CD4-positive, alpha-beta T cell treated with Interleukin-4 for 4 hours (primary cell): Measurements from ENCODE around the gene WWOX.

Experiments used
- DNase-seq: peaks from one replicate; pipeline ENCODE4 v3.0.0-alpha.2; 2020

Gene WWOX

GRCh38 chr16:78553268-78554039, 454.0 kb downstream of the WWOX start:
- DNase-seq: no peak

GRCh38 chr16:78556421-78556820, 457.0 kb downstream of the WWOX start:
- DNase-seq: no peak

DNA sequence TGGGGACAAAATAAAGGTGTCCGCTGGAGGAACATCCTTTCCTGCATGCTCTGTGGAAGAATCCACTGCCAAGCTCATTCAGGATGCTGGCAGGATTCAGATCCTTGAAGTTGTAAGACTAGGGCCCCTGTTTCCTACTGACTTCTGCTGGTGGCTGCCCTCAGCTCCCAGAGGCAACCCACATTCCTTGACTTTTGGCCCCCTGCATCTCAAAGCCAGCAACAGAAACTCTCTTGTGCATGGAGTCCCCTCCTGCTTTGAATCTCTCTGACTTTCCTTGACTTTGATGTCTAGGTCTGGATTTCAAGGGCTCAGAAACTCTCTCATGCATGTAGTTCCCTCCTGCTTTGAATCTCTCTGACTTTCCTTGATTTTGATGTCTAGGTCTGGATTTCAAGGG, 461.5 kb downstream of the WWOX start:
- no peak for DNase-seq

GRCh38 chr16:78562111-78562510, 462.7 kb downstream of the WWOX start:
- no peak for DNase-seq

DNA sequence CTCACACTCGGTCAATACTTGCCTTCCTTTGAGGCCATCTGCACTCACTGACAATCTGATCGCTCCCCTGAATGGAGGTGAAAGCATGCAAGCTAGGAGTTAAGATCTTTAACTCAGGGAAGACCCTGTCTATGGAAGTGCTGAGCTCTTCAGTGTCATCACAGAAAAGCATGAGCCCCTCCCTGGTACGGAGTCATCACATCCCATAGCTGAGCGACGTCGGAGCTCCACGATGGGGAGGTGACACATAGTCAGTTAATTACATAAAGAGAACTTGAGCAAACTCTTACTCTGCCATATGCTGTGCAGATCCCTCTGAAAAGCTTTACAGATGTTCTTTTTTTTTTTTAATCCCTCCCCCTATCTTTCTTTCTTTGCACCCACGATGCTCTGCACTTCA, 463.2 kb downstream of the WWOX start:
- no peak for DNase-seq

GRCh38 chr16:78563905-78564304, 464.5 kb downstream of the WWOX start:
- DNase-seq: no peak

DNA sequence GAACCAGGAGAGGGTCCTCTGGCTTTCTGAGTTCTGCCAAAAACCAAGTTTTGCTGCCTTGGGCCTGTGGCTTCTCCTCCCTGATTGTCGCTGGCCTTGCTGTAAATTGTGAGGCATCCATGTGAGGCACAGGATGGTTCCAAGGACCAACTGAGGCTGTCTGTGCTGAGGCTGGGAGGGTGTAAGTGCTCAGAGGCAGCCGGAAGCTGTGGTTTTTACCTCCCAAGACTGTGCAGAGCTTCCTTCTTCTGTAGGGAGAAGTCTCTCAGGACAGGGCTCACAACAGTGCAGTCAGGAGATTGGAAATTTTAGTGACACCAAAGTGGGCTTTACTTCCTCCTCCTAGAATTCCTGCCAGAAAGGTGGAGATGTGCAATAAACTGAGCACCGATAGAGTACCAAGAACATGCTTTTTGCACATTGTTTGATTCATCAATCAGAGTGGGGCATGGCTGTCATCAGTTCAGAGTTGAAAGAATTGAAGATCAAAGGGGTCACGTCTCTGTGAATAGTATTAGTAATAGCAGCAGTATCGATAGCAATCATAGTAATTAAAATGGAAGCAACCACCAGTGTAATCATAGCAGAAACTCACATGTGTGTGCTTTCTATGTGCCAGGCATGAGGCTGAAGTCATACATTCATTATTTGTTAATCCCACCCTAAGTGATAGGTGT, 467.1 kb downstream of the WWOX start:
- DNase-seq: no peak

DNA sequence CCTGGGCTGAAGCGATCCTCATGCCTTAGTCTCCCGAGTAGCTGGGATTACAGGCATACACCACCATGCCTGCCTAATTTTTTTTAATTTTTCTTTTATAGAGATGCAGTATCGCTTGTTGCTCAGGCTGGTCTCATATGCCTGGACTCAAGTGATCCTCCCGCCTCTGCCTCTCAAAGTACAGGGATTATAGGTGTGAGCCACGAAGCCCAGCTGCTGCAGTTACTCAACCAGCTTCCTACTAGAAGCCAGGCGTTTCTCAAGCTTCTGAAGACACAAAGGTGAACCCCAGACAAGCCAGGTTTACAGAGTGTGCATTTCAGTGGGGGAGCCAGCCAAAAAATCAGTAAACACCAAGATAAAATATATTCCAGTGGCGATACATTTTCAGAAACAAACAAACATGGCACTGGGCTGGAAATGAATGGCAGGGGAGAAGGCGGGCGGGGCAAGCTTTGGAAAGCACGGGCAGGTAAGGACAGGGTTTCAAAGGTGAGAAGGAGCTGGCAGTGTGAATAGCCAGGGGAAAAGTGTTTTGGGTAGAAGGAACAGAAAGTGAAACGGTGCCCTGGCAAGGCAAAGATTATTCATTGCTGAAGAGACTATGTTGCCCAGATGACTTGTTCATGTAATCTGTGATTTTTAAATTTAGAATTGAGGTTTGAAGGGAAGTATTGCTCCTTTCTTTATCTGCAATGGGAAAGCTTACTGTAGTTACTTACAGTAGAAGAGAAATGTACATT, 471.1 kb downstream of the WWOX start:
- no peak for DNase-seq

DNA sequence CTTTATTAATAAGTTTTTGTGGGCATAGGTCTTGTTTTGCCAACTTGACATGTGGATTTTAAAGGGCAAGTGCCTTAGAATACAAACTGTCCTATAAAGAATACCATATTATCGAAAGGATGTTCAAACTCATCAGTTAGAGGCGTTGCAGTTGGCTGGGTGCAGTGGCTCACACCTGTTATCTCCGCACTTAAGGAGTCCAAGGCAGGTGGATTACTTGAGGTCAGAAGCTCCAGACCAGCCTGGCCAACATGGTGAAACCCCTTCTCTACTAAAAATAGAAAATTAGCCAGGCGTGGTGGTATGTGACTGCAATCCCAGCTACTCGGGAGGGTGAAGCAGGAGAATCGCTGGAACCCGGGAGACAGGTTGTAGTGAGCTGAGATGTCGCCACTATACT, 472.0 kb downstream of the WWOX start:
- DNase-seq: no peak

DNA sequence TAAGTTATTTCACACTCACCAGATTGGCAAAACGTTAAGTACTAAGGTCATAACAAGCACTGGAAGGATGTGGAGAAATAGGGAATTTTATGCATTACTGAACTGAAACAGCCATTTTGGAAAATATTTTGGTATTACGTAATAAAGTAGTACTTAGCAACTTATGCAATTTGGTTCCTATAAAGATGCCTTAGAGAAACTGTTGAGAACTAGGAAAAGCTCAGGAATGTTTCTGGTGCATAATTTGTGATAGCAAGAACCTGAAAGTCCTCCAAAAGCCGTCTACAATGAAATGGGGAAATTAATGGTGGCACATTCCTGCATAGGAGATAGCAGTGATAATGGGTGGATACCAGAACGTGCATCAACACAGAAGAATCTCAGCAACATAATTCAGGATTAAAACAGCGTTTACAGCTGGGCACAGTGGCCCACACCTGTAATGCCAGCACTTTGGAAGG, 472.5 kb downstream of the WWOX start:
- no peak for DNase-seq

DNA sequence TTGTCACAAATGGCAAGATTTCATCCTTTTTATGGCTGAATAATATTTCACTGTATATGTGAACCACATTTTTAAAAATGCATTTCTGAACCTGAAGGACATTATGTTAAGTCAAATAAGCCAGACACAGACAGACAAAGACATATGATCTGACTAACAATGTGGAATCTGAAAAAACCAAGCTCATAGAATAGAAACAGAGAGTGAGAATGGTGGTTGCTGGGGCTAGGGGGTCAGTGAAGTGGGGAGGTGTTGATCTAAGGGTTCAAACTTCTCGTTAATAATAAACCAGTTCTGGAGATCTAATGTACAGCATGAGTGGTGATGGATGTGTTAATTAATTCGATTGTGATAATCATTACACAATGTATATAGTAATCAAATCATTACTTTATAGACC, 475.1 kb downstream of the WWOX start:
- DNase-seq: no peak

- peak; percentile 2 for DNase-seq
These were observed 477.5 kb downstream of the WWOX start for GRCh38 chr16:78576941-78577340.

- peak; percentile 3 for DNase-seq
These were observed 478.2 kb downstream of the WWOX start for GRCh38 chr16:78577630-78578029.

DNA sequence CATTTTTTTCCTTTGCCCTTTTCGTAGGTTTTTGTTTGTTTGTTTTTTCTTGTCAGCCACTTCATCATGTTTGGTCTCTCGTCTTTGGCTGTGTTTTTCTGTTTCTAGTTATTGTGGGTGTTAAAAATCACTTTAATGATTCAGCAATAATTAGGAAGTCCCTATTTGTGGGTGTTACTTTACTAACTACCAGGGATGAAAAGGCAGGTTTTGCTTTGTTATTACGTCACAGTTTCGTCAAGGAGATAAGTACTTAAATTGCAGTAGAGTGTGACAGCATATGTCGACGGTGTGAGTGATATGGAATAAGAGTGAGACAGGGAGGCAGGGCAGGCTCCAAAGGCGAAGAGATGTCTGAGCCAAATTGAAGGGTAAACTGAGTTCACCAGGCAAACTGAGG, 479.6 kb downstream of the WWOX start:
- DNase-seq: no peak

GRCh38 chr16:78583441-78583840, 484.0 kb downstream of the WWOX start:
- no peak for DNase-seq

DNA sequence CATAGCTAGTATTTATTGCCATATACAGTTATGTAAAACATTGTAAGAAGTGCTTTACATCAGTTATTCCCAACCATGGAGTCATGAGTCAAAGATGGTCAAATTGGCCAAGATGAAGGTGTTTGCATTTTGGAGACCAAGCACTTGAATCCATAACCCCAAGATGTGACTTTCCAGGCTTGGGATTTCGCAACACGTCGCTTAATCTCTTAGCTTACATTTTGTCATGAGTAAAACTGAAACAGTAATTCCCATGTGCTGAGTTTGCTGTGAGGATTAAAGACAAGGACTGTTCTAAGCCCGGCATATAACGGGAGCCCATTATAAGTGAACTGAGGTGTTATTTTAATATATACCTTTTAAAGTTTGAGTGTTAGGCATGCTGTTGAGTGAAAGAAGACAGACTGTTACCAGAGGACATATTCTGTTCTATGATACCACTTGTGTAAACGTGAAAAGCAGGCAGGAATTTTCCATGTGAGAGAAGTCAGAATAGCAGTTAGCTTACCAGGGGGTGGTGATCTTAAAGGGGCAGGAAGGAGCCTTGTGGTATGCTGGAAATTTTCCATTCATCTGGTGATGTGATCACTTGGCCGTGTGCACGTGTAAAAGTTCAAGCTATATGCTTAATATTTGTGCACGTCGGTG, 484.9 kb downstream of the WWOX start:
- DNase-seq: no peak

GRCh38 chr16:78584991-78585390, 485.5 kb downstream of the WWOX start:
- no peak for DNase-seq

DNA sequence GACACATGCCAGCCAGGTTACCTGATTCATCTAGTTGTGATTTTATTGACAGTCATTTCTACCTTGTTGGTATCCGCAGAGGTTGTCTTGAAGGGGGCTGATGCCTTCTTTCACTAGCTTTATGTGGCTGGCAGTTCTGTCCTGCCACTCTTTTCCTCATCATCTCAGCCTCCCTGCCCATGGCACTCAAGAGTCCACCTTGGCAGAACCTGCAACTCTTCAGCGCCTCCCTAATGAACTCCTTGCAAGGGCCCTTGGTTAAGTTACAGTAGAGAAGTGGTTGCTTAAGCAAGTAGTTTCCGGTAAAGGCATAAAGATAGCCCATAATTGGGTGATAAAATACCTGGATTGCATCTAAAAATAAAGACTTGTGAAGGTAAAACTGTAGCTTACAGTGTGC, 489.9 kb downstream of the WWOX start:
- no peak for DNase-seq

GRCh38 chr16:78591682-78592103, 492.2 kb downstream of the WWOX start:
- DNase-seq: no peak

DNA sequence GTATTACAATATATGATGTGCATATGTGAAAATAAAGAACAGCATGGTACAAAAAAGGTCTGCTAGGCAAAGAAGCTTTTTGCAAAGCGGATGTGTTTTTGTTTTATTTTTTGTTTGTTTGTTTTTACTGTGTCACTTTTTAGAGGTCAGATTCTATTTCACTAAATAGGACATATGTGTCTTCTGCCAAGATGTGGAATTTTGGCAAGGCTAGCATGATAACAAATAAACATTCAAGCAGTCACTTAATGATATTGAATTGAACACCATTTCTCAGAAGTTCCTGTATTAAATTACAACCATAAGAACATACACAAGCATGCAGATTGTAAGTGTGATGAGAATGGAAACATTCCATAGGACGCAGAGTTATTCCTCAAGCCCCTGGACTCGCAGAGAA, 492.7 kb downstream of the WWOX start:
- no peak for DNase-seq

DNA sequence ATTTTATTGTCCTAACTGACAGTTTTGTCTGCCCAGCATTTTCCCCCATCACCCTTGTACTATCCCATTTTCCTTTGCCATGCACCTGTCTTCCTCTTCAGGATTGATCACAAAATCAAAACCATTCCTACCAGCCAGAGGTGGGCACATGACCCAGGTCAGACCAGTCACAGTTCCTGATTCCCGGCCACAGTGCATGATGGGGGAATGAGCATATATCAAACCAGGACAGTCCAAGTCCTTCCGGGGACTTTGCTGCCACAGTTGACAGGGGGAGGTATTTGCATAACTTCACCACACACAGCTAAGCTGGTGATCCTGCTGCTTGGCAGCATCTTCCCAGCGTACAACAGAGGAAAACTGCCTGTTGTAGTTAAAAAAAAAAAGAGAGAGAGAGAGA, 493.9 kb downstream of the WWOX start:
- DNase-seq: no peak

DNA sequence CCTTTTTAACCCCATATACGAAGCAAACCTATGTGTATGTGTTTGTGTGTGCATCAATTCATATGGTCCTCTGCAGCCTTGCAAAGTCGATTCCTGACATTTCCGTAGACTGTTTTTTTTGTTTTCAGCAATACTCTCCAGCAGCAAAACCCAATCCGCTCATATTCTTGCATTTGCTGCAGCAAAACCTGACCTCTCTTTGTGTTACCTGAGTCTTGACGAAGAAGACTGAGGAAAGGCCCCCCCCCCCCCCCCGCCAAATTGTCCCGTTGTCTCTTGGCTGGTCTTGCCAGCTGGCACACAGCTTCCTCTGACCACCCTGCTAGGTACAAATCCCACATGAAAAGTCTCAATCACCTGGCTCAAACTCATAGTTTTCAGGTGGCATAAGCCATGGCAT, 494.7 kb downstream of the WWOX start:
- DNase-seq: no peak

DNA sequence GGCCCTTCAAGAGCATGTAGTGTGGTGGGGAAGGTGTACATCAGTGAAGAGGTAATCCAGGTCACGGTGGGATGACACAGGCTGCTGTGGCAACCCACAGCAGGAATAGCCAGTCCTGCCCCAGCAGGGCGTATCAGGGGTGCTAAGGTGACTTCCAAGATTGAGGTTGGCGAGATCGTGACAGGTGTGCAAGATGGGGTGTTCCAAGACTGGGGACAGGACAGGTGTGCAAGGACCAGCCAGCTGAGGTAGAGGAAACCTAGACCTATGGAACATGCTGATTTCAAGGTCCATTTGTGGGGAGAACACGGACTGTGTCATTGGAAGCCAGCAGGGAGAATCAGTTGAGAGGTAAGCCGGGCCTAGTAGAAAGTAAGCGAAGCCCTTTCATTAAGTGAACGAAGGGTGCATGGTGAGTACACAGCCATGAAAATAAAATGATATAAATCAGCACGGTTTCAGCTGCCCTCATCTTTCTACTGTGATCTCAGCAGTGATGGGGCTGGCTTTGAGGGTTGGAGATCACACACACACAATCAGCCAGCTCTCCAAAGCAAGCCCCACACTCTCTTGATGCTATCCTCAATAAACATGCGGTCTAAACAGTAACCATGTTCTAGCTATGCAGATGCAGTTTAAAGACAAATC, 497.0 kb downstream of the WWOX start:
- no peak for DNase-seq
